Heart right ventricle (tissue), 16 donors: Measurements from ENCODE around the gene CYP8B1. TPM values are rescaled to one million over a fixed set of nuclear protein-coding genes. Genes with fewer than 3 reads are reported as not detected.

Source experiments
- ATAC-seq, 8 donors: fragments of 200-7000 bp; cut with Tn5 transposase; one replicate each; pipeline ENCODE4 v1.9.1; 2020; ENCODE audit warnings: mild to moderate bottlenecking in 8 of 8, moderate library complexity in 8 of 8, moderate number of reproducible peaks in 1 of 8
- DNase-seq, 2 donors: peaks; one replicate each; pipeline ENCODE4 v3.0.0-alpha.2; 2020
- H3K27ac ChIP-seq, 10 donors: fragments of 200-600 bp; sonication (generic) in 2 of 10; one replicate each; pipeline versions ENCODE4 v1.5.0 to v1.8.0; 2020 to 2022; ENCODE audit warnings: mild to moderate bottlenecking in 3 of 10
- H3K27me3 ChIP-seq, 7 donors: fragments of 200-600 bp; one replicate each; pipeline ENCODE4 v1.8.0; 2021 to 2022; ENCODE audit warnings: mild to moderate bottlenecking in 2 of 7
- H3K36me3 ChIP-seq, 9 donors: fragments of 200-600 bp; sonication (generic) in 1 of 9; one replicate each; pipeline versions ENCODE4 v1.5.0 to v1.8.0; 2020 to 2022; ENCODE audit warnings: mild to moderate bottlenecking in 2 of 9
- H3K4me1 ChIP-seq, 9 donors: fragments of 200-600 bp; sonication (generic) in 1 of 9; one replicate each; pipeline versions ENCODE4 v1.5.0 to v1.8.0; 2020 to 2022; ENCODE audit warnings: mild to moderate bottlenecking in 4 of 9
- H3K4me3 ChIP-seq, 10 donors: fragments of 200-600 bp; sonication (generic) in 2 of 10; one replicate each; pipeline versions ENCODE4 v1.5.0 to v1.8.0; 2020 to 2022; ENCODE audit warnings: mild to moderate bottlenecking in 7 of 10, moderate library complexity in 2 of 10
- H3K9me3 ChIP-seq, 11 donors: fragments of 200-600 bp in 10 of 11; sonication (generic) in 2 of 11; one replicate each; pipeline versions ENCODE4 v1.5.0 to v1.8.0; 2013 to 2022; ENCODE audit warnings: mild to moderate bottlenecking in 2 of 11, control low read depth in 1 of 11, moderate library complexity in 1 of 11
- WGBS, 2 donors: extraction: QIAGEN DNeasy Blood & Tissue Kit; methylation state at CpG; one replicate each; pipeline ENCODE4 v1.1.7; 2013; ENCODE audit warnings: inconsistent platforms in 1 of 2; 5-methylcytosine and 5-hydroxymethylcytosine counted together
- intact Hi-C, 10 donors: fragments of 100-400 bp; cut with DNase I; formaldehyde crosslinking; loops; one replicate each; pipeline versions ENCODE4 v1.11.1 to v1.14.2; 2022
- polyA plus RNA-seq, 2 donors: library from polyadenylated mRNA; stranded (reverse); fragments of 200-250 nt; gene quantifications; one replicate each; pipeline ENCODE4 v1.2.3, GENCODE V29; 2013
- total RNA-seq, 10 donors: library from RNA; stranded (reverse); fragmentation: NEBNext Ultra II Directional in 3 of 10; extraction: Animal tissue kit (Norgen Biotek cat#: 25700) in 3 of 10; gene quantifications; one replicate each; pipeline versions ENCODE4 v1.2.1 to v1.2.4, GENCODE V29; 2021 to 2023
- TF ChIP-seq, protein P1 (sequence below), 9 donors: fragments of 200-600 bp; sonication (generic) in 2 of 9; IDR thresholded peaks; one replicate each; pipeline versions ENCODE4 v1.5.0 to v1.8.0; 2021 to 2022; ENCODE audit warnings: antibody characterized with exemption in 9 of 9, mild to moderate bottlenecking in 5 of 9, moderate library complexity in 1 of 9
- donor health status: Arrhythmogenic right ventricular cardiomyopathy.
- donor health status: ischemic (EF 13 %, LVEDD 7.1; RV severe dilation, severe dysfunction).
- donor health status: healthy with polysubstance abuse.
- donor health status: DM: no; HTN: yes; CAD: no.
- donor health status: DM: no; HTN: no; CAD: no.
- donor health status: ischemic (EF 25% LVEDD 6.9; RV normal size, moderate dysfunction).
- donor health status: ischemic (EF 25% LVEDD 5.7; RV mildly dilated, moderate dysfunction).
- donor health status: healthy.
- donor health status: DM: yes; HTN: yes; CAD: no.
- donor health status: Ischemic cardiomyopathy.
- donor health status: ischemic (EF 35%, LVEDD 5.7; RV mildly dilated, moderate dysfunction).
- donor health status: nonischemic (EF 11% LVEDD 7.7; RV severe dilation, severe dysfunction).
- donor health status: DM: yes; HTN: yes; CAD: no.
- donor health status: PGD.
- donor health status: ischemic (EF 29% LVEDD 5.4; RV normal size, mild dysfunction).
- donor health status: nonischemic (EF 23%, LVEDD 6.1; RV moderate dilation, normal function).

Gene CYP8B1
- total and polyA plus RNA-seq, 12 donors = not detected

DNA sequence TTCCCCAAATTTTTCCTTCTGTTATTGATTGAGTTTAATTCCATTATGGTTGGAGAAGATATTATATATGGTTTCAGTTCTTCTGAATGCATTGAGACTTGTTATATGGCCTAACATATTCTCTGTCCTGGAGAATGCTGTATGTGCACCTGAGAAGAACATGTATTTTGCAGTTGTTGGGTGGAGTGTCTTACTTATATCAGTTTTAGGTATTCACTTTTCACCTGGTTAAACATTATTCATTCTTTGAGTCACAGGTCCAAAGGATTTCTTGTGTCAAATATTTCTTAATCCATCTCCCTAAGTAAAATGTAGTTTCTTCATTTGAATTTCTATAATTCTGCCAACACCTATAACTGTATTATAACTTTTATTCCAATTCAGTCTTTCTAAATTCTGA, 48.7 kb downstream of the CYP8B1 start:
- no peaks in the 10 kb centered on the region for H3K36me3 ChIP-seq
- H3K4me1 ChIP-seq = peaks cover 0 to 6% (median 0%) of the 10 kb centered on the region in 9 donors
- intact Hi-C loops = no loop called here
- TF ChIP-seq, protein P1, sequence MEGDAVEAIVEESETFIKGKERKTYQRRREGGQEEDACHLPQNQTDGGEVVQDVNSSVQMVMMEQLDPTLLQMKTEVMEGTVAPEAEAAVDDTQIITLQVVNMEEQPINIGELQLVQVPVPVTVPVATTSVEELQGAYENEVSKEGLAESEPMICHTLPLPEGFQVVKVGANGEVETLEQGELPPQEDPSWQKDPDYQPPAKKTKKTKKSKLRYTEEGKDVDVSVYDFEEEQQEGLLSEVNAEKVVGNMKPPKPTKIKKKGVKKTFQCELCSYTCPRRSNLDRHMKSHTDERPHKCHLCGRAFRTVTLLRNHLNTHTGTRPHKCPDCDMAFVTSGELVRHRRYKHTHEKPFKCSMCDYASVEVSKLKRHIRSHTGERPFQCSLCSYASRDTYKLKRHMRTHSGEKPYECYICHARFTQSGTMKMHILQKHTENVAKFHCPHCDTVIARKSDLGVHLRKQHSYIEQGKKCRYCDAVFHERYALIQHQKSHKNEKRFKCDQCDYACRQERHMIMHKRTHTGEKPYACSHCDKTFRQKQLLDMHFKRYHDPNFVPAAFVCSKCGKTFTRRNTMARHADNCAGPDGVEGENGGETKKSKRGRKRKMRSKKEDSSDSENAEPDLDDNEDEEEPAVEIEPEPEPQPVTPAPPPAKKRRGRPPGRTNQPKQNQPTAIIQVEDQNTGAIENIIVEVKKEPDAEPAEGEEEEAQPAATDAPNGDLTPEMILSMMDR (IDR thresholded peaks at IDR 0.05) = no peak
- H3K27me3 ChIP-seq = no peaks in the 10 kb centered on the region
- ATAC-seq (no peak), DNase-seq (no peak)
- no peak overlapping the region for H3K27ac ChIP-seq
- peaks cover 0 to 4% (median 0%) of the 10 kb centered on the region in 11 donors for H3K9me3 ChIP-seq
- H3K4me3 ChIP-seq = no peak overlapping the region

DNA sequence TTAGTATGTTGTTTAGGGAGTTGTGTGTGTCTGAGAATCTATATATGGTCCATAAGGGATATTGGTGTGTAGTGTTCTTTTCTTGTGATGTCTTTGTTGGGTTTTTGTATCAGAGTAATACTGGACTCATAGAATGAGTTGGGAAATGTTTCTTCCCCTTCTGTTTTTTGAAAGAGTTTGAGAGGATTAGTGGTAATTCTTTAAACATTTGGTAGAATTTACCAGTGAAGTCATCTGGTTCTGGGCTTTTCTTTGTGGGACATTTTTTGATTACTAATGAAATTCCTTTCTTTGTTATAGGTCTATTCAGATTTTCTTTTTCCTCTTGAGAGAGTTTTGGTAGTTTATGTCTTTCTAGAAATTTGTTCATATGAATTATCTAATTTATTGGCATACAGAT, 49.5 kb downstream of the CYP8B1 start:
- no peak overlapping the region for H3K4me3 ChIP-seq
- no peak overlapping the region for H3K27ac ChIP-seq
- intact Hi-C loops = no loop called here
- no peaks in the 10 kb centered on the region for H3K27me3 ChIP-seq
- H3K9me3 ChIP-seq = peaks cover 0 to 4% (median 0%) of the 10 kb centered on the region in 11 donors
- ATAC-seq (no peak), DNase-seq (no peak)
- no peaks in the 10 kb centered on the region for H3K36me3 ChIP-seq
- H3K4me1 ChIP-seq = peaks cover 0 to 6% (median 0%) of the 10 kb centered on the region in 9 donors
- TF ChIP-seq, protein P1 (IDR thresholded peaks at IDR 0.05) = no peak

DNA sequence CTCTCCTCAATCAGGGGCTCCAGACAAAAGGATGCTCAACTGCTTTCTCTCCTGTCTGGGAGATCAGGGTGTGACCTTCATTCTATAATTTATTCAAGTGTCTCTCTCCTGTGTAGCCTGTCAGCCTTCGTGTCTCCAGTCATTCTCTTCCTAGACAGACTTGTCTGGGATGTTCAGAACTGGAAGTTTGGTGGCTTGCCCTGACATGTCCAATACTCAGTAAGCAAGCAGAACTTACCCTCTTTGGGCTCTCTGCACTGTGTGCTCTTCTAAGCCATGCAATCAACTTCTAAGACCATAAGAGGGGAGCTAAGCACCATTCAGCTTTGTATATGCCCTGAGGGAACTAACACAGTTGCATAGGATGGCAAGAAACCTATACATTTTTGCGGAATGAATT, 52.3 kb downstream of the CYP8B1 start:
- intact Hi-C loops = no loop called here
- Histone ChIP-seq H3K36me3 (no peaks in the 10 kb centered on the region), H3K4me3 (no peak overlapping the region), H3K9me3 (peaks cover 0 to 4% (median 0%) of the 10 kb centered on the region in 11 donors), H3K27ac (no peak overlapping the region), H3K4me1 (no peaks in the 10 kb centered on the region), H3K27me3 (no peaks in the 10 kb centered on the region)
- TF ChIP-seq, protein P1 (IDR thresholded peaks at IDR 0.05) = no peak
- WGBS, 2 donors = 76 to 81% methylated on average over 2 of the region's 2 CpGs
- ATAC-seq (no peak), DNase-seq (no peak)

DNA sequence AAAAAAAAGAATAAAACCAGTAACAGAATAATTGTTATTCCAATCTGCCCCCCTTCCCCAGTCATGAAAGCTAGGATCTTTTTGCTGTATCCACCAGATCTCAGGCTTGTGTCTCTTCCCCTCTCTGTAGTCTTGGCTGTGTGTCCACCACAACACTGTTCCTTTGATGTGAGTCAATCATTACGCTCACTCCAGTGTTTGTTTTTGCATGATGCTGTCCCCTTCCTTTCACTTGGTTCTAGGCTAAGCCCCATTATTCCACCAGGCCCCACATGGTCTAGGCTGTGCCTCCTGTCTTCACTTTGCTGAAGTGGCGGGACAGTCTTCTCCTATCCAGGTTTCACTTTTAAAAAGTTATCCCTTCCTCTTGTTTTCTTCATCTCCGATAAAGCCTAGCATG, 52.9 kb downstream of the CYP8B1 start:
- no peak for ATAC-seq
- Histone ChIP-seq H3K4me1 (no peaks in the 10 kb centered on the region), H3K27me3 (no peaks in the 10 kb centered on the region), H3K9me3 (peaks cover 0 to 4% (median 0%) of the 10 kb centered on the region in 11 donors), H3K36me3 (no peaks in the 10 kb centered on the region), H3K4me3 (no peak overlapping the region), H3K27ac (no peak overlapping the region)
- 89 to 95% methylated on average over 3 of the region's 3 CpGs for WGBS, 2 donors
- no peak for DNase-seq
- intact Hi-C loops = no loop called here
- TF ChIP-seq, protein P1 (IDR thresholded peaks at IDR 0.05) = no peak

Other genes with a start within 250 kb of the CYP8B1 start
- gene ZBTB47, start 222.2 kb downstream of the CYP8B1 start, total RNA-seq = 100 to 1,000 TPM in 9 of 10 donors, 10 to 100 TPM in 1; 86.7 to 145 (median 112) TPM
- 10 to 100 TPM; 52.2 to 68.9 TPM for gene ZBTB47, start 222.2 kb downstream of the CYP8B1 start, polyA plus RNA-seq
- 1 to 10 TPM in 3 of 10 donors, under 1 TPM in 7; 0.26 to 1.6 (median 0.85) TPM for gene KLHL40, start 190.3 kb downstream of the CYP8B1 start, total RNA-seq
- 1 to 10 TPM in 1 of 2 donors, under 1 TPM in 1; 0.51 to 8.3 TPM for gene KLHL40, start 190.3 kb downstream of the CYP8B1 start, polyA plus RNA-seq
- gene HHATL, start 173.1 kb downstream of the CYP8B1 start, total RNA-seq = 100 to 1,000 TPM; 390 to 998 (median 624) TPM
- gene HHATL, start 173.1 kb downstream of the CYP8B1 start, polyA plus RNA-seq = 1,000 to 10,000 TPM in 1 of 2 donors, 100 to 1,000 TPM in 1; 332 to 2,035 TPM
- gene CCDC13, start 102.6 kb downstream of the CYP8B1 start, total RNA-seq = 1 to 10 TPM in 2 of 10 donors, under 1 TPM in 6, not detected in 2; 0.16 to 1.2 (median 0.62) TPM
- under 1 TPM; 0.44 to 0.52 TPM for gene CCDC13, start 102.6 kb downstream of the CYP8B1 start, polyA plus RNA-seq
- 100 to 1,000 TPM; 276 to 397 (median 331) TPM for gene HIGD1A, start 71.4 kb downstream of the CYP8B1 start, total RNA-seq
- gene HIGD1A, start 71.4 kb downstream of the CYP8B1 start, polyA plus RNA-seq = 100 to 1,000 TPM; 179 to 399 TPM
- 1 to 10 TPM in 8 of 10 donors, under 1 TPM in 2; 0.93 to 2.1 (median 1.2) TPM for gene ACKR2, start 66.4 kb downstream of the CYP8B1 start, total RNA-seq
- under 1 TPM; 0.15 to 0.25 TPM for gene ACKR2, start 66.4 kb downstream of the CYP8B1 start, polyA plus RNA-seq
- gene ZNF662, start 30.3 kb upstream of the CYP8B1 start, total RNA-seq = 1 to 10 TPM; 3.7 to 6.9 (median 5.5) TPM
- 1 to 10 TPM in 1 of 2 donors, under 1 TPM in 1; 0.91 to 5.0 TPM for gene ZNF662, start 30.3 kb upstream of the CYP8B1 start, polyA plus RNA-seq
- 1 to 10 TPM in 3 of 10 donors, under 1 TPM in 7; 0.28 to 1.5 (median 0.66) TPM for gene GASK1A, start 103.4 kb upstream of the CYP8B1 start, total RNA-seq
- under 1 TPM; 0.48 to 0.59 TPM for gene GASK1A, start 103.4 kb upstream of the CYP8B1 start, polyA plus RNA-seq
- 10 to 100 TPM; 12.8 to 29.4 (median 17.6) TPM for gene POMGNT2, start 230.2 kb upstream of the CYP8B1 start, total RNA-seq
- 10 to 100 TPM in 1 of 2 donors, 1 to 10 TPM in 1; 7.1 to 16.8 TPM for gene POMGNT2, start 230.2 kb upstream of the CYP8B1 start, polyA plus RNA-seq